Activated gamma-delta T cell (primary cell): ENCODE results near the gene TSEN54.

Experiments used
- DNase-seq: peaks from one replicate; lab custom pipeline; 2025; lab: John Stamatoyannopoulos, UW

TSEN54 gene

DNA sequence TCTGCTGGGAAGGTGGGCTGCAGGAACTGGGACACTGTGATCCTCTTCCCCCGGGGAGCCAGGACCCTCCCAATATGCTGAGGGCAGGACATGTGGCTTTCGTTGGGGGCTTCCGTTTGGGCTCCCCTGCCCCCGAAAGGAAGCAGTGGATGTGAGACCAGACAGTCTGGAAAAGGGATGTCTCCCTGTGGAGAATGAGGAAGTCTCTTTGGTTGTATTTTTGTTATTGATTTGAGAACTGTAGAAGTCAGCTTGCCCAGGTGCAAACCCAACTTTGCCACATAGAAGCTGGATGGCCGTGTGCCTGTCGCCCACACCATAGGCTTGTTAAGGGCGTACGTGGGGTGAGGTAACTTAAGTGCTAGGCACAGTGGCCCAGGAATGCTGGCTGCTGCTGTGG, 27.9 kb downstream of the TSEN54 start:
- DNase-seq = no peak

DNA sequence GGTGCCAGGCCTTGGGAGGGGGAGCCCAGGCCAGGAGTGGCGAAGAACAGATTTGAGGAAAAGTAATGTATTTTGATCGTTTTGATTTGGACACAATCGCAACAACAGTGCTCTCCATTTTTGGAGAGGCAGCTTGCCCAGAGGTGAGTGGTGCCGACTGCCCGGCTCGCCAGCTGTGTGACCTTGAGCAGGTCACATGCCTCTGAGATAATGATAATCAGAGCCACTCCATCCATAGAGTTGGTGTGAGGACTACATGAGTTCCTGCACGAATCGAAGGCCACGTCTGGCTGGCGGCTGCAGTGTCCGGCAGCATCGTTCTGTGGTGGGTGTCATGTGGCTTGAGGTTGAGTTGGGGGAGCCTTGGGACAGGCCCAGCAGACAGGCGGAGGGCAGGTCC, 29.9 kb downstream of the TSEN54 start:
- DNase-seq = no peak

DNA sequence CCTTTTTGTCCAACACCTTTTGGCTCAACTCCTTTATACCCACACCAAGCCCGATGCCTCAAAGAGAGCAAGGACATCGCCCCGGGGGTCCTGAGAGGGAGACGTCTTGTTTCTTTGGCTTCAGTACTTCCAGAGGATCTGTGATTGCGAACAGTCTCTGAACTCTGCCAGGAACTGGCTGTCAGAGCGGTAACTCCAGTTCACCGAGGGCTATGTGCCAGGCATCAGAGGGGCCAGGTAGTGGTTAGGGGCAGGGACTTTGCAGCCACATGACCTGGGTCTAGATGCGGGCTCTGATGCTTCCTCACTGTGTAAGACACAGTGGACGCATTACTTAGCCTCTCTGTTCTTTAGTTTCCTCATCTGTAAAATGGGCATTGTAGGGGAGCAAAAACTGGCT, 30.8 kb downstream of the TSEN54 start:
- no peak for DNase-seq

DNA sequence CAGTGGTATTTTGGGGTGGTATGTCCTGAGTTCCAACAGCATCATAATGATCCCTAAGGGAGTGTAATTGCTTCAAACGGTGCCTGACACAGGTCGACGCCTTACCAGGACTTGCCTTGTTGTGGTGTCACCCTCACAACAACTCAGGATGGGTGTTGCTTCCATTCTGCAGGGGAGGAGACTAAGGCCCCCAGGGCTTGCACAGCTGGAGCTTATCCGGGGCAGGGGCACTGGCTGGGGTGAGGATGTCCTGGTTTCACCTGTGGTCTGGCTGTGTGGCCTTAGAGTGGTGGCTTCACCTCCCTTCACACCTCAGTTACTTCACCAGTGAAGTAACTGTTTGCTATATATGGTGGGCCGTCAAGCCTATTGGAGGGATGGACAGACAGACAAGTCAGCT, 32.5 kb downstream of the TSEN54 start:
- no peak for DNase-seq

DNA sequence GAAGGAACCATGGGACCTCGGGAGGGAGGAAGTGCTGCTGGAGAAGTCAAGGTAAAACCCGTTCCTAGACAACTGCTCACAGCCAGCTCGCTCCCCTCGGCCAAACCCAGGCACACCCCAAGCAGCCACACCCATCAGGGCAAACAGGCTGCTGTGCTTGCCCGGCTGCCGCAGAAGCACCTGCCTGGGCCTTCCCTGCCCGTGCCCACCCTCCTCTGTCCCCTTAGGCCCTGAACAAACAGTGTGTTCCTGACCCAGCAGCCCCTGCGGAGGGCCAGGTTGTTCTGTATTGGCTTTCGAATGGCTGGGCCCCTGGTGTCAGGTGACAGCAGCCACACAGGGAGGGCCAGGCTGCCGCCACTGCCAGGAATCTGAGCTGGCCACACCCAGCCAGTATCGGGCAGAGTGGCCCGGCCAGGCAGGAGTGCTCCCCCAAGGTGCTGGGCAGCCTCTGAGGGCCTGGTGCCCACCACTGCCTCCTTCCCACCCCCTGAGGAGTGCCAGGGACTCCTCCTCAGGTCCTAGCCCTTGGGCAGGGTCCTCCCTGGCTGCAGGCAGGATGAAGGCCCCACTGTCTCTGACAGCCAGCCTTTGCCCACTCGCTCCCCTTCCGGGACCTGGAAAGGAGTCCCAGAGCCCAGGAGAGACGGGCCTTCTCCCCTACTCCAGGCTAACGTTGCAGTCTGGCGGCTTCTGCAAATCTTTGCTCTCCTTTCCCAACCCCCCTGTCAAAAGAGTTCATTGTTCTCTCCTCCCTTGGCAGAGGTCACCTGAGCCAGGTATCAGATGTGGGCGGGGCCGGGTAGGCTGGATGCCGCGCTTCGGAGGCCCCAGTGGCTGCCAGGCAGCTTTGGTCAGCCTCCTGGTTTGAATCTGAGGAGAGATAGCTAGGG, 33.2 kb downstream of the TSEN54 start:
- no peak for DNase-seq

DNA sequence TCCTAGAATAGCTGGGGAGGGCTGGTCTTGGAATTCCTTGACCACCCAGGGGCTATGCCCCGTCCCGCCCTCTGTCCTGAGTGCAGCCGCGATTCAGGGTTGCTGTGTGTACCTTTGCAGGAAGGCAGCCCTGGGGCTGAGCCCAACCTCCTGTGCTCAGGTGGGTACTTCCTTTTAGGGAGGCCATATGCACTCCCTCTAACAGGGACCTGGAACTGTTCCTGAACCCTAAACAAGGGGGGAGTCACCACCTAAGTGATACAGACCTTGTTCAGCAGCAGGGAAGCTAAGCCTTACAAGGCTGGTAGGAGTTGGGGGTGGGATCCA, 33.8 kb downstream of the TSEN54 start:
- no peak for DNase-seq

DNA sequence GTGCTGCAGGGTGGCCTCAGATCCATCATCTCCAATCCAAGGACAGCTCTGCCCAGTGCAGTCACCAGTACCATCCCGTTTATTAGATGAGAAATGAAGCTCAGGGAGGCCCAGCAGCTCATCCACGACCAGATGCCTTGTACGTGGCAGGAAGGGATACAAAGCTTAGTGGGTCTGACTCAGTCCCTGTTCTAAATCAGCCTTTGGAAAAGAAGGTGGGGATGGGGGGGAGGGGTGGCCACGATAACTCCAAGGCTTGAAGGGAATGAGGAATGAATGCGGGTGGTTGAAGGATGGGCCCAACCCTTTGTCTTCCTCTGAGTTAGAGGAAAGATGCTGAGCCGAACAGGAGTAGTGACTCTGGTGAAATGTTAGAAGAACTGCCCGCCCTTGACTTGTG, 34.9 kb downstream of the TSEN54 start:
- DNase-seq = no peak

DNA sequence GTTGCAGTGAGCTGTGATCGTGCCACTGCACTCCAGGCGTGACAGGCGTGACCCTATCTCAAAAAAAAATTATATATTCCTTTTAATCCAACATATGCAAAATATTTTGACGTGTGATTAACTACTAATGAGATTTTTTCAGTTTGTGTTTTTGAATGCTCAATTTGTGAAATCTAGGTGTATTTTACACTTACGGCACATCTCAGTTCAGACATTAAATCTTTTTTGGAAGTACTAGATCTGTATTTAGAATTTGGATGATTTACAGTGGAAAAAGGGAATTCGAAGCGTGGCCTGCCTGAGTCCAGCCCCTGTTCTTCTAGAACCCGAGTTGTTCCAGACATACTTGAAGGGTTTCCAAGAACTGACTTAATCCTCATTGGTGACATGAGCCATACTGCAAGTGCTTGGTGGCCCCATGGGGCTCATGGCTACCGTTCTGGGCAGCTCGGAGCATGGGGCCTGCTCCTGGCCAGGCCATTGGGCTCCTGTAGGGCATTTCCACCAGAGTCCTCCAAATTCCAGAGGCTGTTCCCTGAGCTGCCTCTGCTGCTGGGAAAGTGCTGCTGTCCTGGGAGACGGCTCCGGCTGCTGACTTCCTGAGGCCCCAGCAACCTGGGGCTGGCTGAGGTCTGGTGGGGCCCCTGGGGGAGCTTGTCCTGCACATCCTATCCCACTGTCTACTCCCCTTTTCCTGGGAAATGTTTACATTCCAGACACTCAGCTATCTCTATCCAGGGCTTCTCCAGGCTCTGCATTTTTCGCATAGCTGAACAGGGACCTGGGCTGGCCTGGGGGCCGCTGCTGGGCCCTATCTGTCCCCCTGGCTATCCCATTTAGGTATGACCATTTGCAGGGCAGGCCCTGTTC, 36.3 kb downstream of the TSEN54 start:
- no peak for DNase-seq

DNA sequence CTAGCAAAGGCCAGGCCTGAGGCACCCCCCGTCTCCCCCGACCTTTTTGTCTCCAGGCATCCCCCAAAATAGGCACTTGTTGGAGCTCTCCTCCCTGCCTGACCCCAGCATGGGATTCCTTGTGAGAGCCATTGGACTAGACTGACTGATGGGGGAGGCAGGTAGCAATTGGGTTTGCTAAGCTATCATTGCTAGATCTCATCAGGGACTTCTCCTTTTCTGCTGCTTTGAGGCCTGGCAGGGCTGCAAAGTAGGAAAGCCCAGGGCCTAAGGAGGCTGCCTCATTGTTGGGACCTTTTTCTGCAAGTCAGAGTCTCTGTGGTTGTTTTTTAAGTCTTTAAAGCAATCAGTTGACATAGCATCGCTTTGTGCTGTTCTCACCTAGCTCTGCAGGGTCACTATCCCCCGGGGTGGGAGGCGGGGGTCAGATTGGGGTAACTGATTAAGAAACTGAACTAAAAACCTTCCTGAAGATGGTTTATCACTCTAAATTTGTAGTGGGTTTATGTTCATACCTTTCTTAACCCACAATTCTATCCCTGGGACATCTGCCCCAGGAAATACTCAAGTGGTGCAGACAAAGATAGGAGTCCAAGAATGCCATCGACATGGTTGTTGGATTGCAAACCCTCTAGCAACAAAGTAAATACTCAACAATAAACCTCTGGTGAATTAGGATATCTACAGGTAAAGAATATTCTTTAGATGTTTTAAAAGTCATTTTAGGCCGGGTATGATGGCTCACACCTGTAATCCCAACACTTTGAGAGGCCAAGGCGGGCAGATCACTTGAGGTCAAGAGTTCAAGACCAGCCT, 37.2 kb downstream of the TSEN54 start:
- no peak for DNase-seq

DNA sequence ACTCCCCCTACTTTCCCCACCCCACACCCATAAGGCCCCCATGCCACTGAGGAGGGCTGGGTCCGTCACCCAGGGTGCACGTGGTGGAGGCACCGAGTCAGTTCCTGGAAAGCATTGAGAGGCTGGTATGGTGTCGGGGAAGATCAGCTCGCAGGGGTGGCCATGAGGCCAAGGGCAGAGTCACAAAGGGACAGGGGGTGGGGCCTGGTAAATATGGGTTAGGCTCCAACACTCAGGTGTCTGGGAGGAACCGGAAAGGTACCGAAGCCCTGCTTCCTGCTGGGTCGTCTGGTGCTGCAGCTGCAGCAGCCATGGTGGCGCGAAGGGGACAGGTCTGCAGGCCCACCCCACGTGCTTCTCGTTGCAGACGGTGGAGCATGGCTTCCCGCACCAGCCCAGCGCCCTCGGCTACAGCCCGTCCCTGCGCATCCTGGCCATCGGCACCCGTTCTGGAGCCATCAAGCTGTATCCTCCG, 39.4 kb downstream of the TSEN54 start:
- DNase-seq = no peak

DNA sequence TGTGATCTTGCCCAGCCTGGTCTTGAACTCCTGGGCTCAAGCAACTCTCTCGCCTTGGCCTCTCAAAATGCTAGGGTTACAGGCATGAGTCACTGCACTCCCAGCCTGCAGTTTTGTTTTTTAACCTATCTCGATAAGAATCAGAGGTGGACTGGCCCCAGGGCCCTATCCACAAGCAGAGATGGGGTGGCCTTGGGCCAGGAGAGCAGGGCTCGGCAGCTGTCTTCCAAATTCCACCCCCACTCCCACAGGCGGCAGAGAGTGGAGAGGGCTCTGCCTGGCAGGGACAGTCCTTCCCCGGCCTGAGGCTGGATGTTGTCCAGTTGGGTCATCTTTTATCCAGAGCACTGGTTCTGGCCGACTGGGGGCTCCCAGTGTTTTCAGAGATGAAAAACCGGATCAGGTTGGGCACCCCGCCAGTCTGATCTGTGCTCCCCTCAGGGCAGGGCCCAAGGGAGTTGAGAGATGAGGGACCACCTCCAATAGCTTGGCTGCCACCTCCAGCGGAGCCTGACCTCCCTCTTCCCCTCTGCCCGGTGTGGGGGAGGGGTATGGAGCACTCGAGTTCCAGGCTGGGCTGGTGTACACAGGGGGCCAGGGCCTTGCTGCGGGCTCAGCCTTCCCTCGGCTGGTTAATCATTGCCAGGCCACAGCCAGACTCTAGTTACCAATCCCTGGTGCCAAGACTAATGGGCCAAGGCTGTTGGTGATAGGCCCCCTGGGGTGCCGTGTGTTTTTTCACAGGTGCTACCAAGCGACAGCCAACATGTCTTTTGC, 40.9 kb downstream of the TSEN54 start:
- no peak for DNase-seq

DNA sequence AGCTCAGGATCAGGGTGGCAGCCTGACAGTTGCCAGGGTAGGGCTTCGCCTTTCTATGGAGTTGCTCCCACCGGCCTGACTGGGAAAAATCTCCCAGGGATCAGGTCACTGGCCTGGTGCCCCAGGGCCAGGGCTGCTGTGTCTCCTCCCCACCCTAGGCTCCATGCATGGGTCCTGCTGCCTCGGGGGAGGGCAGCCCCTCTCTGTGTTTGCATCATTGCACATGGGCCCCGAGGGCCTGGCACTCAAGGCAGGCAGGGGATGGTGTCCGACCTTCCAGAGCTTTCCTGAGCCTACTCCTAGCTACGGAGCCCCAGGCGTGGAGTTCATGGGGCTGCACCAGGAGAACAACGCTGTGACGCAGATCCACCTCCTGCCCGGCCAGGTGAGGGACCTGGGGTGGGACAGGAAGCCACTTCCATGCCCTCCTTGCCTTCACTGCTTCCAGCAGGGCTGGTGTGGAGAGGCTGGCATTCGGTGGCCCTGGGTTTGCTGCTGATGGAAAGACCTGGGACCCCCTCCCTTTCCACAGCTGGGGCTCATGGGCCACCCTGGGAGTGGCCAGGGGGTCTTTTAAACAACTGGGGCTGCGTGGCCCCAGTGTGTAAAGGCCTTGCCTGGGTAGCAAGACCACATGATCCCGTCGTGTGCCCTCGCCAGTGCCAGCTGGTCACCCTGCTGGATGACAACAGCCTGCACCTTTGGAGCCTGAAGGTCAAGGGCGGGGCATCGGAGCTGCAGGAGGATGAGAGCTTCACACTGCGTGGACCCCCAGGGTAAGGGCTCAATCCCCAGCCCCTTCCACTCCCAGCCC, 41.7 kb downstream of the TSEN54 start:
- DNase-seq = no peak

DNA sequence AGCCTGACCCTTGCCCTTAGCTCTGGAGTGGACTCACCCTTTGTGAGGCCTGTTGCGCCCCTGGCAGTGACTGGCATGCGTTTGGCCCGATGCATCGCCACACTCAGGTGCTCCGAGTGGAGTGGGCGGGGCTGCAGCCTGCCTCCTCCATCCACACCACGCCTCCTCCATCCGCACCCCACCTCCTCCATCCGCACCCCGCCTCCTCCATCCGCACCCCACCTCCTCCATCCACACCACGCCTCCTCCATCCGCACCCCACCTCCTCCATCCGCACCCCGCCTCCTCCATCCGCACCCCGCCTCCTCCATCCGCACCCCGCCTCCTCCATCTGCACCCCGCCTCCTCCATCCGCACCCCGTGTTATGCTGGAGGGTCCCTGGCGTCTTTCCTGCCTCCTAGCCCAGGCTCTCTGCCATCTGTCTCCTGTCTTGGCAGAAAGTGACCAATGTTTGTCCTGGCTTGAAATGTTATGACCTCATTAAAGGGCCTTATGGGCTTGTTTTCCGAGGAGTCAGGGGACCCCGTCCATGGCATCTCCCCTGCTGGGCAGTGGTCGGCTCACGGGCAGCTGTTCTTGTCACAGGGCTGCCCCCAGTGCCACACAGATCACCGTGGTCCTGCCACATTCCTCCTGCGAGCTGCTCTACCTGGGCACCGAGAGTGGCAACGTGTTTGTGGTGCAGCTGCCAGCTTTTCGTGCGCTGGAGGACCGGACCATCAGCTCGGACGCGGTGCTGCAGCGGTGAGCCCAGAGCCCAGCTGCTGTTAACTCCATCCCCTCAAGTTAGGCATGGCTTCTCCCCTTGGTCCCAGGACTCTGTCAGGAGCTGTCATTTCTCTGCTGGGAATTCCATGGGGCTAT, 42.6 kb downstream of the TSEN54 start:
- DNase-seq = no peak

DNA sequence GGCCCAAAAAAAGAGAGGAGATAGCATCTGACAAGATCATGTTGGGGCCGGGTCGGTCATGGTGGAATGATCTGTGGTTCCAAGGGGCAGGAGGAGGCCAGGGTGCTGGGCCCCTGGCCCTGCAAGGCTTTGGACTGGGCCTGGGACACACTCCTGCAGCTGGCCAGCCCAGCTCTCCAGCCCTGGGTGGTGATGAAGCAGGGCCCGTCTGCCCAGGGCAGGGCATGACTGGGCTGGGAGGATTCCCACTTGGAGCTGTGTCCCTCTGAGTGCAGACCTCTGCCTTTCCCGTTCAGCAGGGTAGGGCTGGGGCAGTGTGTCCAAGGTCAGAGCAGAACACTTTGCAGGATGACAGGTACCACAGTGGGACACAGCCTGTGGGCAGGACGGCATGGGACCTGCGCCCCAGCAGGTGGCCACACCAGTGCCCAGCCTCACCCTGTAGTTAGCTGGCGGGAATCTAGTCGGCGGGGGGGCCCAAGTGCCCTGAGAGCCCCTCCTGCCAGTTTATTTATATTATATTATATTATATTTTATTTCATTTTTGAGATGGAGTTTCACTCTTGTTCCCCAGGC, 43.7 kb downstream of the TSEN54 start:
- no peak for DNase-seq

DNA sequence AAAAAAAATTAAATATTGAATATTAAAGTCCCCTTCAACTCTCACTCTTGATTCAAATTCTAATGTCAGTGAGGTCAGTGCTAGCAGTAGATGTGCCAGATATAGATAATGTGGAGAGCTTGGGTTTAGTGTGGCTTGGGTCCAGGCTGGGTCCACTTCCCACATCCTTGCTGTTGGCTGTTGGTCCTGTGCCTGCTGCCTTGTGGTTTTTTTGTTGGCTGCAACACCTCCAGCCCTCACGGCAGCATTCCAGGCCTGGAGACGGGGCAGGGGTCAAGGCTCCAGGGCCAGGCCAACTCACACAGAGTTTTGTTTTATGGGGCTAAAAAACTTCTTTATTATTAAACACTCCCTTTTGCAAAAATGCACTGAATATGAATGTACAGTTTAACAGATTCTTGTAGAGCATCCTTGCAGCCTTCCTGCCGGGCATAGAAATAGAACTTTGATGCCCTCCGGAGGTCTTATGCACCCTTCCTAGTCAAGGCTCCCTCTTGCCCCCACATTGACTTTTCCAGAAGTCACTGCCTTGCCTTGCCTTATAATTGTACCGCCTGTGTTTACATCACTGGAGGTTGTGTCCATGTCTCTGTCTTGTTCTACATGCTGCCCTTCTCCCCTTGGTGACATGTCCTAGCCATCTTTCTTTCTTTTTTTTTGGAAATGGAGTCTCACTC, 45.7 kb downstream of the TSEN54 start:
- no peak for DNase-seq

DNA sequence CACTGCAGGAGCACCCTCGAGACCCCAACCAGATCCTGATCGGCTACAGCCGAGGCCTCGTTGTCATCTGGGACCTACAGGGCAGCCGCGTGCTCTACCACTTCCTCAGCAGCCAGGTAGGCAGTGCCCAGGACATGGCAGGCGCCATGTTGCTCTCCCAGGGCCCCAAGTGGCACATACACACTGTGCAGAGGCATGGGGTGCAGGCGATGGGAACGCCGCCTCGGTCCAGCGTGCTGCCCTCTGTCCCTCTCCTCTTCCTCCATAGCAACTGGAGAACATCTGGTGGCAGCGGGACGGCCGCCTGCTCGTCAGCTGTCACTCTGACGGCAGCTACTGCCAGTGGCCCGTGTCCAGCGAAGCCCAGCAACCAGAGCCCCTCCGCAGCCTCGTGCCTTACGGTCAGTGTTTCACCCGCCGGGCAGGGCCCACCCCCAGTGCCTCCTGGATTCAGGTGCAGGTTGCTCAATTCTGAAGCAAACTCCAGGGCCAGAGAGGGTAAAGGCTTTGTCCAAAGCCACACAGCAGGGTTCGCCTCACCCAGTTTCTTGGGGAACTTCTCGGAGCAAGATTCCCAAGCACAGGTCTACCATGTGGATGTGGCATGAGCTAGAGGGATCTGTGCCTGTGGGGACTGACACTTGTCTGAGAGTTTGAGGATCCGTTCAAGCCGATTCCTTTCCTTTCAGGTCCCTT, 46.9 kb downstream of the TSEN54 start:
- no peak for DNase-seq

DNA sequence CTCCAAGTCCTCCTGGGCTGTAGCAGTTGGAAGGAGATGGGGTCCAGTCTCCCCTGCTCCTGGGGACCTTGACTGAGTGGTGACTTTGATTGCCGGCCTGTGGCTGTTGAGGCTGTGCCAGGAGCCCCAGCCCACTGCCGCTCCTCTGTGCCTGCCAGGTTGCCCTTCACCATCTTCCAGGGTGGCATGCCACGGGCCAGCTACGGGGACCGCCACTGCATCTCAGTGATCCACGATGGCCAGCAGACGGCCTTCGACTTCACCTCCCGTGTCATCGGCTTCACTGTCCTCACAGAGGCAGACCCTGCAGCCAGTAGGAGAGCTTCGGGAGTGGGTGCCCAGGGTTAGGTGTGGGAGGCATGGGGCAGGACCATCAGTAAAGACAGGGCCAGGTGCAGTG, 47.9 kb downstream of the TSEN54 start:
- no peak for DNase-seq

DNA sequence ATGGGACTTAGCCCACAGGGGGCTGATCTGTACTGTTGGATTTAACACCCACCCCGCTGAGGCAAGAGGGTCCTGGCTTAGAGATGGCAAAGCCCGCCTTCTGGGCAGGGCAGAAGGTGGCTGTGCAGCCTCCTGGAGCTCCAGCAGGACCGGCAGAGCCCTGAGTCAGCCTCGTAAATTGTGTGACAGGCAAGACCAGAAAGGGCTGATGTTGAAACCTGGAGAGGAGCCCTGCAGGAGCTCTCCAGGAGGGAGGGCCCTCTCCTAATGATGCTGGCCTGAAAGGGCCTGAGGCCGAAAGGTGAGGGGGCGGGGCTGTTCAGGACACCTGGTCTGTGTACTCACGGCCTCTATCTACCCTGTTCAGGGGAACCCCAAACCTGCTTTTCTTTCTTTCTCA, 48.7 kb downstream of the TSEN54 start:
- DNase-seq = no peak
